ENCODE measurements around the gene WDR12.
"Not testable (repeated sequence)": the region's sequence is repeated elsewhere in the genome, so short reads cannot be mapped to it uniquely, and the experiment has no call there.

Gene WDR12

DNA sequence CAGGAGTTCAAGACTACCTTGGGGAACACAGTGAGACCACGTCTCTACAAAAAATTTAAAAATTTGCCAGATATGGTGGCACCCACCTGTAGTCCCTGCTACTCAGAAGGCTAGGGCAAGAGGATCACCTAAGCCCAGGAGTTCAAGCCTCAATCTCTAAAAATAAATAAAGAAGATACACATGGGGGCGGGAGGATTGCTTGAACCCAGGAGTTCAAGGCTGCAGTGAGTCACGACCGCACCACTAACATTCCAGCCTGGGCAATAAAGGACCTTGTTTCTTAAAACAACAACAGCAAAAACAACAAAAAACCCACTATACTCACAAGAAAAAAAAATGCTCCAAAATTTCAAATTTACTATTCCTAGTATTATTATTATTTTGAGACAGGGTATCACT lies 29.9 kb downstream of the WDR12 start:
- DNase-seq (ENCODE audit: low read depth), result no peak
- TF ChIP-seq, protein P1, sequence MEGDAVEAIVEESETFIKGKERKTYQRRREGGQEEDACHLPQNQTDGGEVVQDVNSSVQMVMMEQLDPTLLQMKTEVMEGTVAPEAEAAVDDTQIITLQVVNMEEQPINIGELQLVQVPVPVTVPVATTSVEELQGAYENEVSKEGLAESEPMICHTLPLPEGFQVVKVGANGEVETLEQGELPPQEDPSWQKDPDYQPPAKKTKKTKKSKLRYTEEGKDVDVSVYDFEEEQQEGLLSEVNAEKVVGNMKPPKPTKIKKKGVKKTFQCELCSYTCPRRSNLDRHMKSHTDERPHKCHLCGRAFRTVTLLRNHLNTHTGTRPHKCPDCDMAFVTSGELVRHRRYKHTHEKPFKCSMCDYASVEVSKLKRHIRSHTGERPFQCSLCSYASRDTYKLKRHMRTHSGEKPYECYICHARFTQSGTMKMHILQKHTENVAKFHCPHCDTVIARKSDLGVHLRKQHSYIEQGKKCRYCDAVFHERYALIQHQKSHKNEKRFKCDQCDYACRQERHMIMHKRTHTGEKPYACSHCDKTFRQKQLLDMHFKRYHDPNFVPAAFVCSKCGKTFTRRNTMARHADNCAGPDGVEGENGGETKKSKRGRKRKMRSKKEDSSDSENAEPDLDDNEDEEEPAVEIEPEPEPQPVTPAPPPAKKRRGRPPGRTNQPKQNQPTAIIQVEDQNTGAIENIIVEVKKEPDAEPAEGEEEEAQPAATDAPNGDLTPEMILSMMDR (IDR thresholded peaks at IDR 0.05; ENCODE audit: low read depth, low read length, missing control alignments), result no peak
- no peak overlapping the region for H3K4me3 ChIP-seq (ENCODE audit: low read depth, low read length)

DNA sequence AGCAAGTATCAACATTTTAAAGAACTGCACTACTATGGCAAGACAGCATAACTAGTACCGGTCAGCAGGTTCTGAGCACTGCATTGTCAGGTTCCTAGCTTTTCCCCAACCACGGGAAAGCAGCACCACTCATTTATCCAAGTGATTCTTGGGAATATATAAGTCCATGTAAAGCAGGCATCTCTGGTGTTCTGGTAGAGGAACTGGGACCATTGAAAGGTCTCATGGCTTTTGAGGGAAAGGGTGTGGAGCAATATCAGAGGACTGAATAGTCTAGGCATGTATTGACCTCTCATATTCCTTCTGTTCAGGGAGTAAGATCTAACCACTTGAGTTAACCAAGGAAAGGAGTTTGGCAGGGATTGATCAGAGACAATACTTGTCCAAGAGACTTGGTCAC lies 33.8 kb downstream of the WDR12 start:
- DNase-seq (ENCODE audit: low read depth), result no peak
- TF ChIP-seq, protein P1 (IDR thresholded peaks at IDR 0.05; ENCODE audit: low read depth, low read length, missing control alignments), result no peak
- no peak overlapping the region for H3K4me3 ChIP-seq (ENCODE audit: low read depth, low read length)

DNA sequence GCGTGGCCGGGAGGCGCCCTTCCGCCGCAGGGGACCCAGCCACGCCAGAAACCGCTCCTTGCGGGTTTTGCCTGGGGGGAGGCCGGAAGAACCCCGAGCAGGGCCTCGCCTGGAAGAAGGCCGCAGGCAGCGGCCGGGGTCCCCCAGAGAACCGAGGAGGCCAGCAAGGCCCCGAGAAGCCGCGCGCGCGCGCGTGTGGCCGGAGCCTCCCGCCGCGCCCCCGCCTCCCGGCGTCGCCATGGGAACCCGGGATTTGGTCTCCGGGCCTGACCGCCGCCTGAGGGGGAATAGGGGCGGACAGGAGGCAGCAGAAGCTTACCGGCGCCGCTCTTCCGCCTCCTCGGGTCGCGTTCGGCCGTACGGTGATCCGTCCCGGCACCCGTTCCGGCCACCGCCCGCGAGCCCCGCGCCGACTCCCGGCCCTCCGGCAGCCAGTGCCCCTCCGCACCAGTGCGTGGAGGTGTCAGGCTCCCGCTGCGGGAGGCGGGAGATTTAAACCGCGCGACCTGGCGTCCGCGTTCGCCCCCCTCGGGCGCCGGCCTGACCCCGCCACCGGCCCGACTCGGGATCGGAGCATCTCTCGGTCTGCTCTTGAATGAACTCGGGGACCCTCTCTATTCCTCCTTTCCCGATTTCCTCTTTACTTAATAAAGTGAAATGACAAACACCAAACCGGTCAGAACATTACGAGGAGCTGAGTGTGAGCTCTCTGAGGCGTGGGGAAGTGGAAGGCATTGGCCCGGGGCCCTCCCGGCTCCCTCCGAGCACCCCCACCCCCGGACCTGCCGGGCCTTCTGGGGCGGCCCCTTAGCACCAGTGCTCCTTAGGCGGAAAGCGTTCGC lies 40.0 kb downstream of the WDR12 start, which contains the start of gene ICA1L:
ICA1L (minus strand) TSS at position 467 of the 842 bp plus-strand sequence. CDS start 42,757 bp downstream, outside the sequence.
- DNase-seq (ENCODE audit: low read depth), result no peak
- peak within 1 kb of the TSS; percentile 80 for H3K4me3 ChIP-seq (ENCODE audit: low read depth, low read length)
- TF ChIP-seq, protein P1 (IDR thresholded peaks at IDR 0.05; ENCODE audit: low read depth, low read length, missing control alignments), result no peak

DNA sequence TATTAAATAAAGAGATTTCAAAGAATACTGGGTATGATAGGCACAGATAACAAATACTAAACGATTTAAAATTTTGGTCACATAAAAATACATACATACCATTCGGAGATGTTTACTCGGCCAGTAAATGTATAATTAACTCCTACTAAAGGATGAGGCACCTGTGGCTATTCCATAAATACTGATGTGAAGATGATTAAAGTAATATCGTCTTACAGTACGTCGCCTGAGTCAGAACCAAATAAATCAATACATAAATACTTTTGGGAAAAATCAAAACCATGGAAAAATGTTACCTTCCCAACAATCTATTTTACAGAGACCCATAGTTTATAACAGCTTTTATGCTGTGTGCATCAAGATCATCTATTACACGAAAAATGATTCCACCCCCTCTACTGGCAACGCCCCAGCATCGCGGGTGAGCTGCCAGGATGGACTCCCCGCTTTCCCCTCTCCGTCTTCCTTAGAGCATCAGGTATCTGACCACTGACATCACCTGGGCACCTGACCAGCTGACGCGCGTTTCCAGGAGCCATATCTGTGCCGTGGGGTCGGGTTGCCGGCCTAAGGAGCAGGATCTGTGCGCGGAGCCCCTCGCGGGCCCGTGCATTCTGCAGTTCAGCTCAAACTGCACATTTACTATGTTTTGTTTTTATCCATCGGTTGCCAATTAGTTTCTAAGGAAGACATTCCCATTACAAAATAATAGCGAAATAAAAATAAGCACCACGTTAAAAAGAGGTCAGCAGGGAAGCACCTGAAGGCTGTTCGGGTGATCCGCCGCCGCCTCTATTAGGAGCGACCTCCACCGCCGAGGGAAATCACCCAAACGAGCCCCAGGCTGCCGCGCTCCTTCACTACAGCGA lies 40.8 kb downstream of the WDR12 start:
- H3K4me3 ChIP-seq (ENCODE audit: low read depth, low read length), result peak overlapping the region; percentile 80
- DNase-seq (ENCODE audit: low read depth), result no peak
- TF ChIP-seq, protein P1 (IDR thresholded peaks at IDR 0.05; ENCODE audit: low read depth, low read length, missing control alignments), result peak; percentile 69

DNA sequence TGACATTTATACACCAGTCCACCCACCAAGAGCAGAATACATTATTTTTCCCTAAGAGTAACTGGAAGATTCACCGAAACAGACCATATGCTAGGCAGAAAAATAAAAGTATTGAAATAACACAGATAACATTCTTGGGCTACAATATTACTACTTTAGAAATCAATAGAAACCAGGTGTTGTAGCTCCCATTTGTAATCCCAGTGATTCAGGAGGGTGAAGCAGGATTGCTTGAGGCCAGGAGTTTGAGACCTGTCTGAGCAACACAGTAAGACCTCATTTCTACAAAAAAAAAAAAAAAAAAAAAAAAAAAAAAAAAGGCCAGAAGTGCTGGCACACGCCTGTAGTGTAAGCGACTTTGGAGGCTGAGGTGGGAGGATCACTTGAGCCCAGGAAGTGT lies 49.5 kb downstream of the WDR12 start:
- TF ChIP-seq, protein P1 (IDR thresholded peaks at IDR 0.05; ENCODE audit: low read depth, low read length, missing control alignments), result no peak
- no peak for DNase-seq (ENCODE audit: low read depth)

DNA sequence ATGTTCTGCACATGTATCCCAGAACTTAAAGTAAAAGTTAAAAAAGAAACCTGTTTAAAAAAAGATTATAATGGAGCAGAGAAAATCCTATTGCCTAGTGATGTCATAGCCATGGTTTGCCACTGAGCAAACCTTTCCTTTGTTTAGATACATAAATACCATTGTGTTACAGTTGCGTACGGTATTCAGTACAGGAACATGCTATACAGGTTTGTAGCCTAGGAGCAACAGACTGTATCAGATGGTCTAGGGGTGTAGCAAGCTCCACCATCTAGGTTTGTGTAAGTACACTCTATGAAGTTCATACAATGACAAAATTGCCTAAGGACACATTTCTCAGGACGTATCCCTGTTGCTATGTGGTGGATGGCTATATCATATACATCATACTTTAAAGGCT lies 52.9 kb downstream of the WDR12 start:
- TF ChIP-seq, protein P1 (IDR thresholded peaks at IDR 0.05; ENCODE audit: low read depth, low read length, missing control alignments), result no peak
- no peak overlapping the region for H3K4me3 ChIP-seq (ENCODE audit: low read depth, low read length)
- DNase-seq (ENCODE audit: low read depth), result no peak

More for the DNA sequence above, 49.5 kb downstream of the WDR12 start:
- H3K4me3 ChIP-seq (ENCODE audit: low read depth, low read length), result no peak overlapping the region

DNA sequence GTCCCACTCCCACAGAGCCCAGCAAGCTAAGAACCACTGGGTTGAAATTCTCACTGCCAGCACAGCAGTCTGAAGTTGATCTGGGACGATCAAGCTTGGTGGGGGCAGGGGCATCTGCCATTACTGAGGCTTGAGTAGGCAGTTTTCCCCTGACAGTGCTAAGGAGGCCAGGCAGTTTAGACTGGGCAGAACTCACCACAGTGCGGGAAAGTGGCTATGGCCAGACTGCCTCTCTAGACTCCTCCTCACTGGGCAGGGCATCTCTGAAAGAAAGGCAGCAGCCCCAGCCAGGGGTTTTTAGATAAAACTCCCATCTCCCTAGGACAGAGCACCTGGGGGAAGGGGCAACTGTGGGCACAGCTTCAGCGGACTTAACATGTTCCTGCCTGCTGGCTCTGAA lies 62.1 kb downstream of the WDR12 start:
- not testable (repeated sequence) for H3K4me3 ChIP-seq (ENCODE audit: low read depth, low read length); DNase-seq (ENCODE audit: low read depth)
